ENCODE measurements around the gene HOXA13.

DNA sequence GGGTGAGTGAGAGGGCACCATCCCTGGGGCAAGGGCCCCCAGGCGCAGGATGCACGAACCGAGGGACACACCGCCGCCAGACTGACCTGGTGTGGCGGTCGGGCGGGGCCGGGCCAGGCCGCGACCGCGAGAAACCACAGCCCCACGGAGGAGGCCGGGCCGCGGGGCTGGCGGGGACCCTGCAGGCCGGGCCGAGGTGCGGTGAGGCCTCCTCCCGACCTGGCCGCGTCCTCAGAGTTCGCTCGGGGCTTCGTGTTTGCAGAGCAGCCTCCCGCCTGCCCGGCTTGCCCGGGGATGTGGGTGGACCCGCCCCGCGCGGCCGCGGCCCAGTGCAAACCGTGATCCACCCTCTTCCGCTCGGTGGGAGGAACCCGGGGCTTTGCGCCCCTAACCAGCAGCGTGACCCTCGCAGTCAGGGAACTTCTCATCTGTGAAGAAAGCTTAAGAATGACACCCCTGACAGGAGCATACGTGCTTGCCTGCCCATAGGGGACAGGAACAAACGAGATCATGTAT, 20.6 kb upstream of the HOXA13 start:
- no peak for TF ChIP-seq ZNF274 (IDR thresholded peaks at IDR 0.05; ENCODE audit: low read depth, low read length)
- TF ChIP-seq SUZ12 (IDR thresholded peaks at IDR 0.05; ENCODE audit: extremely low read depth, insufficient read depth, insufficient read length): no peak
